BLaER1 treated with 17β-estradiol and CSF1 and Interleukin-3, amounts not matched to agents 10 nM and 100 nM (cell line): ENCODE measurements around the gene OR2V2.
A peak's percentile ranks its signal among the peaks of the same experiment; 100 is the strongest.

Experiments
- H3K27ac ChIP-seq, 11 experiments: shearing (Covaris generic); formaldehyde crosslinking; 2 replicates each; pipeline ENCODE4 v1.8.1; 2022
- H3K27me3 ChIP-seq, 11 experiments: shearing (Covaris generic); formaldehyde crosslinking; 2 replicates each; pipeline ENCODE4 v1.8.1; 2022
- H3K36me3 ChIP-seq, 11 experiments: shearing (Covaris generic); formaldehyde crosslinking; 2 replicates each; pipeline ENCODE4 v1.8.1; 2022
- H3K4me1 ChIP-seq, 10 experiments: shearing (Covaris generic); formaldehyde crosslinking; 2 replicates each; pipeline ENCODE4 v1.8.1; 2022
- H3K4me2 ChIP-seq, 11 experiments: shearing (Covaris generic); formaldehyde crosslinking; 2 replicates each; pipeline ENCODE4 v1.8.1; 2022
- H3K4me3 ChIP-seq, 10 experiments: shearing (Covaris generic); formaldehyde crosslinking; 2 replicates each; pipeline ENCODE4 v1.8.1; 2022
- H3K9ac ChIP-seq, 11 experiments: shearing (Covaris generic); formaldehyde crosslinking; 2 replicates each; pipeline ENCODE4 v1.8.1; 2022
- H3K9me3 ChIP-seq, 11 experiments: shearing (Covaris generic); formaldehyde crosslinking; replicated peaks in 1 of 11; 2 replicates each; pipeline ENCODE4 v1.8.1; 2022
- H4K20me1 ChIP-seq, 11 experiments: shearing (Covaris generic); formaldehyde crosslinking; 2 replicates each; pipeline ENCODE4 v1.8.1; 2022
- Cebpa-rat ChIP-seq, 11 experiments: shearing (Covaris generic); IDR thresholded peaks; 2 replicates each; pipeline ENCODE4 v1.8.1; 2022

Gene OR2V2

DNA sequence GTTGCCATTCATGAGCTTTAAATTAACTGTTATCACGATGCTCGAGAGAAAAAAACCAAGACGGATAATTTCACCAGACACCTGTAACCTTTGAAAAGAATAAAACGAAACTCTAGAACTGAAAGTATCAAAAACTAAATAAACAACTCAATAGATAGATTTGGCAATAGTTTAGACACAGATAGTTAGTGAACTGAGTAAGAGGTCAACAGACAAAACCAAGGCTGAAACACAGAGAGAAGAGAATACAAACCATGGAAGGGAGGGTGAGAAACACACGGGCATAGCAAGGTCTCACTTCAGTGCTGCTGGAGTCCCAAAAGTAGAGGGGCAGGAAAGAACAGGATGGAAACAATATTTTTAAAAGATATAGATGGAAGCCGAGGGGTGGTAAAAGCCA is 13.1 kb upstream of the OR2V2 start:
- no peak overlapping the region for H3K27ac ChIP-seq
- H3K36me3 ChIP-seq, result no peaks in the 10 kb centered on the region
- peaks cover 15 to 30% (median 24%) of the 10 kb centered on the region in 11 experiments for H3K9me3 ChIP-seq
- 0 out of 22 replicates have a peak, but pooled peaks cover 0 to 4% (median 0%) of the 10 kb centered on the region in 11 experiments for H3K27me3 ChIP-seq
- TF ChIP-seq Cebpa-rat (IDR thresholded peaks at IDR 0.05), result no peak
- H3K4me3 ChIP-seq, result no peak overlapping the region
- H3K4me1 ChIP-seq, result peaks cover 19 to 48% (median 34%) of the 10 kb centered on the region in 10 experiments
- H4K20me1 ChIP-seq, result no peaks in the 10 kb centered on the region
- peak overlapping the region in 4 of 11 experiments; percentile 48 to 68 (median 61); a peak in 7 of 22 replicates for H3K4me2 ChIP-seq
- no peak overlapping the region for H3K9ac ChIP-seq

DNA sequence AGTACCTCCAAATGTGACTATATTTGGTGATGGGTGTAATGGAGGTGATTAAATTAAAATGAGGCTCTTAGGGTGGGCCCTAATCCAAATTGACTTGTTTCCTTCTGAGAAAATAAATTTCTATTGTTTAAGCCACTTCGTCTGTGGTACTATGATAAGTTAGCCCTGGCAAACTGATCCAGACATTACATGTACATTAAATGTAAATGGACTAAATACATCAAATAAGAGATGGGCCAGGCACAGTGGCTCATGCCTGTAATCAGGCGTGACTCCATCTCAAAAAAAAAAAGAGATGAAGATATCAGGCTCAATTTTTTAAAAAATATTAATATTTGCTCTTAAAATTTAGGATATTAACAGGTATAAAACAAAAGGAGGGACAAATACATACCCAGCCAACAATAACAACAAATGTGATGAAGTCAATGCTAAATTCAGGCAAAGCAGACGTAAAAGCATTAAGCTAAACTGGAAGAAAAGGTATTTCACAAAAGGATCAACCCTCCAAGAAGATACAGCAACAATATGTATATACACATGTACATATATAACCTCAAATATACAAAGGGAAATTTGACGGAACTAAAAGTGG is 10.9 kb upstream of the OR2V2 start:
- H3K4me2 ChIP-seq, result no peak overlapping the region
- no peaks in the 10 kb centered on the region for H4K20me1 ChIP-seq
- H3K36me3 ChIP-seq, result no peaks in the 10 kb centered on the region
- peaks cover 2 to 33% (median 14%) of the 10 kb centered on the region in 10 experiments; a peak in 16 of 20 replicates for H3K4me1 ChIP-seq
- no peak overlapping the region for H3K27ac ChIP-seq
- H3K4me3 ChIP-seq, result no peak overlapping the region
- no peak for TF ChIP-seq Cebpa-rat (IDR thresholded peaks at IDR 0.05)
- no peaks in the 10 kb centered on the region for H3K27me3 ChIP-seq
- no peak overlapping the region for H3K9ac ChIP-seq
- peaks cover 15 to 30% (median 25%) of the 10 kb centered on the region in 11 experiments for H3K9me3 ChIP-seq

DNA sequence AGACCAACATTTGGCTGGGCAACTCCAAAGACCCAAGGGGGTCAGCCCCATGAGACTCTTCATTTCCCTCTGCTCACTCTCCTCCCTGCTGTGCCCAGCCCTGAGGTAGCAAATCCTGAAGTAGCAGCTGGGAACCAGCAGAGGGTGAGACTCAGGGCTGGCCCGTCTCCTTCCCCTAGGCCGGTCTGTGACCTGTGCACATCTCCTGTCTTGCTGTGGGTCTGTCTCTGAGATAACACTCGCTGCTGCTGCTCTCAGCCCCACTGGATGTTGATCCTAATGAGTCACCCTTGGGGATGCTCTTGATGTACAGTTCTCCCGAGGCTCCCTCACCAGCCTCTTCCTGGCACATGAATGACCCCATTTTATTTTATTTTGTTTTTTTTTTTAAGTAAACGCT is 9.1 kb upstream of the OR2V2 start:
- Histone ChIP-seq H3K9me3 (peaks cover 16 to 41% (median 31%) of the 10 kb centered on the region in 11 experiments), H3K9ac (no peak overlapping the region), H4K20me1 (no peaks in the 10 kb centered on the region), H3K4me3 (no peak overlapping the region), H3K4me1 (peaks cover 12 to 29% (median 20%) of the 10 kb centered on the region in 10 experiments), H3K4me2 (no peak overlapping the region), H3K27me3 (no peaks in the 10 kb centered on the region), H3K27ac (no peak overlapping the region), H3K36me3 (no peaks in the 10 kb centered on the region)
- no peak for TF ChIP-seq Cebpa-rat (IDR thresholded peaks at IDR 0.05)

DNA sequence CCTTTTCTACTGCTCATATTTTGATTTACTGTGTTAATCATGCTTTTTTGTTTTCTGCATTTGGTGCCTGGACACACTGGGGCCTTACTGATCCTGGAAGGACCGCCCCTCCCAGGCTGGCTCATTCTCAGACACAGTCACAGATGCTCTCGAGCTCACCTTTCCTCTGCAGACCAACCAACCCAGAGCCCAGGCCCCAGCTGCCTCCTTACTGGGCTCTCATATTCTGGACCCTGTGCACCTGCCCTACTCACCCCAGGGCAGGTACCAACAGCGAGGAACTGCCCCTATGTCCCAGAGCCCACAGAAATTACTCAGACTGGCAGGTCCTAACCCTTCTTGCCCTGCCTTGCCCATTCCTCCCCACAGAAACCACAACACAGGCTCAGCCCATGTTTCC is 6.6 kb upstream of the OR2V2 start:
- no peak for TF ChIP-seq Cebpa-rat (IDR thresholded peaks at IDR 0.05)
- H3K36me3 ChIP-seq, result no peaks in the 10 kb centered on the region
- no peak overlapping the region for H3K4me2 ChIP-seq
- H3K4me3 ChIP-seq, result no peak overlapping the region
- H3K9ac ChIP-seq, result no peak overlapping the region
- no peaks in the 10 kb centered on the region for H4K20me1 ChIP-seq
- H3K27me3 ChIP-seq, result no peaks in the 10 kb centered on the region
- H3K27ac ChIP-seq, result no peak overlapping the region
- H3K4me1 ChIP-seq, result peaks cover 2 to 13% (median 8%) of the 10 kb centered on the region in 10 experiments; a peak in 16 of 20 replicates
- H3K9me3 ChIP-seq, result peaks cover 40 to 65% (median 56%) of the 10 kb centered on the region in 11 experiments

DNA sequence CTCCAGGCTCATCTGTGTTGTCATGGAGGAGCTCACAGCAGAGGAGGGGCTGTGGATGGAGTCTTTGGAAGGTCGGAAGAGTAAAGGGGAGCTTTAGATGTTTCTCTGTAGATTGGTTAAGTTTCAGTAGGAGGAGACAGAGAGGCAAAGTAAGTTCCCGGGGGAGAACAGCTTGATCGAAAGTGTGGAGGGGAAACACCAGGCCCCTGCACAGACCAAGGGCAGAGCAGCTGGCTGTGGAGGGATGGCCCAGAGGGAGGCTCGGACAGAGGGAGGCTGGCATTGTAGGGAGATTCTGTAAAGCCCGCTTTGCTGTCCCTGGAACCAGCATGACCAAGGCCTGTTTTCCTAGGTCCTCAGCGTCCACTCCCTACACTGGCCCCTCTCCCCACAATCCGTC is 5.3 kb upstream of the OR2V2 start:
- H3K9ac ChIP-seq, result no peak overlapping the region
- H3K36me3 ChIP-seq, result no peaks in the 10 kb centered on the region
- peaks cover 0 to 16% (median 9%) of the 10 kb centered on the region in 10 experiments; a peak in 13 of 20 replicates for H3K4me1 ChIP-seq
- no peak for TF ChIP-seq Cebpa-rat (IDR thresholded peaks at IDR 0.05)
- H4K20me1 ChIP-seq, result no peaks in the 10 kb centered on the region
- peaks cover 35 to 58% (median 51%) of the 10 kb centered on the region in 11 experiments for H3K9me3 ChIP-seq
- H3K27ac ChIP-seq, result no peak overlapping the region
- no peak overlapping the region for H3K4me3 ChIP-seq
- peak overlapping the region in 7 of 11 experiments; percentile 30 to 51 (median 47); a peak in 14 of 22 replicates for H3K4me2 ChIP-seq
- no peaks in the 10 kb centered on the region for H3K27me3 ChIP-seq

DNA sequence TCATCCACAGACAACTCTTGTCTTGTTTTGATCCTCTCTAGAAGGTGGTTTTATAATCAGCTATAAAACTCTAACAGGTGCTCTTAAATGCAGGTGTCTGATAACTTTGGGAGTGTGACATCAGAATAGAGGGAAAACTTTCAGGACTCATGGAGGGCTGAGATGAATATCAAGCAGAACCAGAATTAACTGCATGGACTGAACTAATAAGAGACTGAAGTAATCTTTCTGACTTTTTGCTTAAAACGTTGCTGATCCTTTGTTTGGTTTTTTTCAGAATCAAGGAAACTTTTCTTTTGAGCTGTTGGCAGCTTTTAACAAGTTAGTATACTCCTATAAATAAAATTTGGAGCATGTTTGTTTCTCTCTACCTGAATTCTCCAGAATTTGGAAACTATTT is 2.3 kb upstream of the OR2V2 start:
- peaks cover 0 to 46% (median 39%) of the 10 kb centered on the region in 10 experiments; a peak in 18 of 20 replicates for H3K4me1 ChIP-seq
- H3K27me3 ChIP-seq, result no peaks in the 10 kb centered on the region
- H3K9me3 ChIP-seq, result peaks cover 27 to 44% (median 40%) of the 10 kb centered on the region in 11 experiments
- no peak overlapping the region for H3K9ac ChIP-seq
- H4K20me1 ChIP-seq, result no peaks in the 10 kb centered on the region
- H3K27ac ChIP-seq, result no peak overlapping the region
- H3K4me3 ChIP-seq, result no peak overlapping the region
- no peak for TF ChIP-seq Cebpa-rat (IDR thresholded peaks at IDR 0.05)
- H3K4me2 ChIP-seq, result no peak overlapping the region
- no peaks in the 10 kb centered on the region for H3K36me3 ChIP-seq

DNA sequence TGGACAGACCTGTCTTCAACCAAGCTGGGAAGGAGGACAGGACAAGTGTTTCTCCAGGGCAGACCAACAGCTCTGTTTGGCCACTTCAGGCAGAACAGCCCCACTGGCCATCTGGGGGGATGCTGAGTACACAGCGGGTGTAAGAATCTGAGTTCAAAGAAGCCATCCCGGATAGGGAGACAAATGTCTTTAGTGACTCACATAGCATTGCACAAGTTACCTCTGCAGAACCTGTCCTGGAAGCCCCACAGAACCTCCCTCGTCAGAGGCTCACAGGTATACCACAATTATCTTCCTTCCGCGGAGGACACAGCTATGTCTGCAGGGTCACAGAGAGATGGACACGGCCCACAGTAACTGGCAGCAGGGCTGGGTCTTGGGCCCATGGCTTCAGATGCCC is 2.0 kb downstream of the OR2V2 start:
- H3K27me3 ChIP-seq, result no peaks in the 10 kb centered on the region
- no peak overlapping the region for H3K27ac ChIP-seq
- H3K9me3 ChIP-seq, result peaks cover 17 to 30% (median 22%) of the 10 kb centered on the region in 11 experiments; a peak in 21 of 22 replicates
- H3K4me2 ChIP-seq, result peak overlapping the region in 6 of 11 experiments; percentile 19 to 87 (median 53); a peak in 9 of 22 replicates
- no peak overlapping the region for H3K9ac ChIP-seq
- H3K36me3 ChIP-seq, result no peaks in the 10 kb centered on the region
- no peak for TF ChIP-seq Cebpa-rat (IDR thresholded peaks at IDR 0.05)
- peaks cover 9 to 51% (median 38%) of the 10 kb centered on the region in 10 experiments; a peak in 19 of 20 replicates for H3K4me1 ChIP-seq
- H3K4me3 ChIP-seq, result no peak overlapping the region
- H4K20me1 ChIP-seq, result no peaks in the 10 kb centered on the region

DNA sequence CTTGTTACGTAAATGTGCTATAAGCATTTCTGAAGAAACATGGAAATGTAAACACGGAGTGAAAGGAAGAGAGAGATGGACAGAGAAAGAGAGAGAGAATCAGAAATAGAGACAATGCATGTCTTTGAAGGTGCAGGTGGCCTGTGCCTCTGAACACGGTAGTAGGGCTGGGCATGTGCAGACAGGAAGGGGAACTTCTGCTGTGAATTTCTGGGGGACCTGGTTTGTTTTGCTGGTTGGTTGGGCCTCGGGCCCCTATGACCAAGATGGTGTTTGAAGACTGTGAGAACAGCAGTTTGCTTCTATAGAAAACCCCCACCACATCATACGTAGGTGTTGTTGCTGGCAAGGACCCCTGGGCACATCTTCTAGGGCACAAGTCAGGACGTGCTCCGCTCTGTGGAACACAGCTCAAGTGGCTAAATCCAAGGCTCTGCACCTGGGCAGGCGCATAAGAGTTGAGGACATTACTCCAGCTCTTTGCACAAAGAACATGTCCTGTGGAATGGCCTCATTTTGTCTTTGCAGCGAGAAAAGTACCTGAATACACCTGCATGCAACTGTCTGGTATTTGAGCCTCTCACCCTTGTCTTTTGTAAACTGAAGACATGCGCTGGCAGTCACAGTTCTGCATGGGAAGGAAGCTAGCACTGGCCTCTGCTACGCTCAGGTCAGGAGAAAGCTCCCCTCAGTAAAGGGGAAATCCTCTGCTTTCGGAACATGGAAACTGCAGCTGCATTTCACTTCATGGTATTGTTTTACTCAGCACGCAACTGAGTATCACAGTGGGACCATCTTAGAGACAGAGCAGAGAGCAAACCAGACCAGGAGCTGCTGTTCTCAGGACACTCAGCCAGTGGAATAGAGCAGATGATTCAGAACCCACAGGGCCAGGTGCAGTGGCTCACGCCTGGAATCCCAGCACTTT is 2.7 kb downstream of the OR2V2 start:
- Histone ChIP-seq H3K27ac (no peak overlapping the region), H4K20me1 (no peaks in the 10 kb centered on the region), H3K27me3 (no peaks in the 10 kb centered on the region), H3K4me1 (peaks cover 9 to 51% (median 38%) of the 10 kb centered on the region in 10 experiments; a peak in 19 of 20 replicates), H3K9me3 (peaks cover 10 to 29% (median 15%) of the 10 kb centered on the region in 11 experiments; a peak in 21 of 22 replicates), H3K9ac (no peak overlapping the region), H3K4me3 (no peak overlapping the region), H3K4me2 (peak overlapping the region in 7 of 11 experiments; percentile 8 to 87 (median 36); a peak in 10 of 22 replicates), H3K36me3 (no peaks in the 10 kb centered on the region)
- no peak for TF ChIP-seq Cebpa-rat (IDR thresholded peaks at IDR 0.05)

DNA sequence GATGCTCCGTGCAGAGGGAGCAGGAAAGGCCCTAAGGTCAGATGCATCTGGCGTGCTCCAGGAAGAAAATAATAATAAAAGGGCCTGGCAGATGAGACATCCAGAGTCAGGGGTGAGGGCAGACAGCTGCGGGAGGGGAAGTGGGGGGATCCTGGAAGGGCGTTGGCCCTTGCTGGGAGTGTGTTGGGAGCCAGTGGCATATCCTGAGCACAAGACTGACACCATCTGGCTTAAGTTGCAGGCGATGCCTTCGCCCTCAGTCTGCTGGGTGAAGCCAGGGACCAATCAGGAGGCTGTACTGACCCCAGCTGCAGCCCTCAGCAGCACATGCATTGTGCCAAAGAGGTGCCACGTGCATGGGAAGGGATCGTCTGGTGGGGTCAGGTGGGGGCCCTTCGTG is 3.8 kb downstream of the OR2V2 start:
- TF ChIP-seq Cebpa-rat (IDR thresholded peaks at IDR 0.05), result no peak
- Histone ChIP-seq H3K4me1 (peaks cover 9 to 51% (median 38%) of the 10 kb centered on the region in 10 experiments; a peak in 19 of 20 replicates), H3K36me3 (no peaks in the 10 kb centered on the region), H3K9me3 (peaks cover 0 to 21% (median 5%) of the 10 kb centered on the region in 11 experiments; a peak in 14 of 22 replicates), H3K27ac (no peak overlapping the region), H3K27me3 (no peaks in the 10 kb centered on the region), H3K4me2 (peak overlapping the region in 1 of 11 experiments; percentile 19; a peak in 1 of 22 replicates), H3K9ac (no peak overlapping the region), H3K4me3 (no peak overlapping the region), H4K20me1 (no peaks in the 10 kb centered on the region)
